OCI-LY7 (cell line): ENCODE data around the gene ATP6V1B1. TPM values are rescaled to one million over a fixed set of nuclear protein-coding genes. Genes with fewer than 3 reads are reported as not detected.

Experiments used
- BruUV-seq: library from RNA; stranded (reverse); fragments of 400-500 nt; replicated peaks from 2 replicates; lab custom pipeline; 2021; lab: Mats Ljungman, UMichigan
- CTCF ChIA-PET: fragments of 300-600 bp; sonication (Branson Sonifier 250); formaldehyde crosslinking; loops from one replicate; lab custom pipeline; 2022; ENCODE audit warnings: antibody characterized with exemption; ENCODE audit not compliant: unreplicated experiment; lab: Charles Lee
- POLR2A ChIA-PET: fragments of 300-600 bp; sonication (Branson Sonifier 250); formaldehyde crosslinking; loops from one replicate; lab custom pipeline; 2022; ENCODE audit warnings: antibody characterized with exemption; lab: Charles Lee
- DNase-seq: peaks from one replicate; pipeline ENCODE4 v3.0.0-alpha.2; 2015; ENCODE audit warnings: low spot score
- H2AFZ ChIP-seq: fragments of 200-600 bp; sonication (generic), shearing (Covaris generic); 2 replicates; pipeline ENCODE4 v1.6.1; 2014; ENCODE audit warnings: mild to moderate bottlenecking, antibody characterized with exemption, low read length, moderate library complexity
- H3K27ac ChIP-seq: fragments of 200-600 bp; sonication (generic); 2 replicates; pipeline ENCODE4 v1.5.1; 2014; ENCODE audit warnings: mixed run types, low read depth, mild to moderate bottlenecking, moderate library complexity, low read length, inconsistent platforms; ENCODE audit not compliant: poor library complexity, severe bottlenecking
- H3K36me3 ChIP-seq: fragments of 200-600 bp; sonication (generic); 2 replicates; pipeline ENCODE4 v1.6.1; 2014; ENCODE audit warnings: mild to moderate bottlenecking, antibody characterized with exemption, low read length, moderate library complexity, mixed read lengths; ENCODE audit not compliant: insufficient read depth
- H3K4me1 ChIP-seq: fragments of 200-600 bp; sonication (generic); 2 replicates; pipeline ENCODE4 v1.5.1; 2014; ENCODE audit warnings: mild to moderate bottlenecking, low read length; ENCODE audit not compliant: insufficient read depth, poor library complexity, severe bottlenecking
- H3K4me2 ChIP-seq: fragments of 200-600 bp; sonication (generic); 2 replicates; pipeline ENCODE4 v1.6.1; 2014; ENCODE audit warnings: mild to moderate bottlenecking, low read length
- H3K4me3 ChIP-seq: fragments of 200-600 bp; sonication (generic); 2 replicates; pipeline ENCODE4 v1.5.1; 2014; ENCODE audit warnings: mild to moderate bottlenecking, low read depth, low read length; ENCODE audit not compliant: poor library complexity, severe bottlenecking
- H3K79me2 ChIP-seq: fragments of 200-600 bp; sonication (generic); 2 replicates; pipeline ENCODE4 v1.6.1; 2016; ENCODE audit warnings: low read depth, mild to moderate bottlenecking, low read length, moderate library complexity, mixed read lengths; ENCODE audit not compliant: insufficient read depth
- H3K9me2 ChIP-seq: fragments of 200-600 bp; sonication (generic); 2 replicates; pipeline ENCODE4 v1.6.1; 2016; ENCODE audit warnings: mild to moderate bottlenecking, low read length, mixed read lengths; ENCODE audit not compliant: insufficient read depth
- H3K9me3 ChIP-seq: fragments of 200-600 bp; sonication (generic); 2 replicates; pipeline ENCODE4 v1.6.1; 2014; ENCODE audit warnings: mild to moderate bottlenecking, mixed run types, low read length, mixed read lengths
- H4K20me1 ChIP-seq: fragments of 200-600 bp; sonication (generic); 2 replicates; pipeline ENCODE4 v1.6.1; 2014; ENCODE audit warnings: mild to moderate bottlenecking, antibody characterized with exemption, low read length, moderate library complexity, mixed read lengths; ENCODE audit not compliant: insufficient read depth
- CTCF ChIP-seq: fragments of 200-600 bp; sonication (generic); conservative IDR thresholded peaks from 2 replicates; pipeline ENCODE4 v1.5.1; 2014; ENCODE audit warnings: mild to moderate bottlenecking, antibody characterized with exemption, low read length, moderate library complexity, mixed read lengths
- EZH2phosphoT487 ChIP-seq: fragments of 200-600 bp; sonication (generic); IDR thresholded peaks from 2 replicates; pipeline ENCODE4 v1.6.1; 2018; ENCODE audit warnings: low read depth, borderline replicate concordance, mild to moderate bottlenecking, mixed run types, antibody characterized with exemption, low read length, moderate library complexity, mixed read lengths
- intact Hi-C: fragments of 100-400 bp; cut with micrococcal nuclease; formaldehyde crosslinking; loops from one replicate; pipeline ENCODE4 v1.10.0; 2022; ENCODE audit not compliant: unreplicated experiment
- total RNA-seq, 2 experiments: library from RNA; depleted of rRNA in 1 of 2; stranded (reverse); fragments of >200 nt in 1 of 2; shearing (Covaris generic) in 1 of 2; gene quantifications; 2 replicates each; pipeline ENCODE4 v1.2.3, GENCODE V29; 2014 to 2022

Gene ATP6V1B1
- total RNA-seq, 2 experiments from 2014 or later, result not detected

- ChIA-PET CTCF (interaction anchor here (1.4 kb wide), 1 partner anchor 50 kb away, joined by 3 read pairs; no protein-coding TSS in a partner anchor), POLR2A (no interaction called here)
- Histone ChIP-seq H3K9me2 (no peaks in the 10 kb centered on the region), H3K79me2 (no peaks in the 10 kb centered on the region), H4K20me1 (no peaks in the 10 kb centered on the region), H3K9me3 (no peaks in the 10 kb centered on the region), H3K27ac (no peak overlapping the region), H3K4me1 (no peaks in the 10 kb centered on the region), H3K36me3 (no peaks in the 10 kb centered on the region), H3K4me2 (no peak overlapping the region), H2AFZ (no peak overlapping the region), H3K4me3 (no peak overlapping the region)
- BruUV-seq, result no TSS peak
- DNase-seq, result no peak
- intact Hi-C loops, result no loop called here
- TF ChIP-seq CTCF, result no peak
- no peak for TF ChIP-seq EZH2phosphoT487
Measured at GRCh38 chr2:70921839-70922234, 13.9 kb upstream of the ATP6V1B1 start.

GRCh38 chr2:70922235-70923234, 13.2 kb upstream of the ATP6V1B1 start:
- POLR2A ChIA-PET, result no interaction called here
- no peak overlapping the region for H3K27ac ChIP-seq

More at GRCh38 chr2:70922235-70923234, 13.2 kb upstream of the ATP6V1B1 start:
- no TSS peak for BruUV-seq
- no peak for DNase-seq
- H3K9me2 ChIP-seq, result no peaks in the 10 kb centered on the region
- no peak overlapping the region for H2AFZ ChIP-seq
- H3K9me3 ChIP-seq, result no peaks in the 10 kb centered on the region
- no peak overlapping the region for H3K4me3 ChIP-seq
- no peak overlapping the region for H3K4me2 ChIP-seq
- no peaks in the 10 kb centered on the region for H4K20me1 ChIP-seq
- intact Hi-C loops, result no loop called here
- CTCF ChIA-PET, result no interaction called here
- H3K36me3 ChIP-seq, result no peaks in the 10 kb centered on the region
- no peaks in the 10 kb centered on the region for H3K4me1 ChIP-seq
- H3K79me2 ChIP-seq, result no peaks in the 10 kb centered on the region
- TF ChIP-seq EZH2phosphoT487 (no peak), CTCF (no peak)
